ACHN (cell line): ENCODE results near the gene SP8.

Experiments
- DNase-seq: peaks from one replicate; pipeline ENCODE4 v3.0.0-alpha.2; 2015
- in situ Hi-C: cut with HindIII; loops from 2 replicates; pipeline ENCODE4 v1.10.0; 2017; ENCODE audit warnings: low sequenced_read_pairs, low pct_ligation_motif_present, low pct_unique_long_range_greater_than_20kb

The SP8 gene

GRCh38 chr7:20796500-20796899 lies 9.8 kb upstream of the SP8 start:
- no peak for DNase-seq
- in situ Hi-C loops, result no loop called here

GRCh38 chr7:20795881-20796280 lies 9.2 kb upstream of the SP8 start:
- no peak for DNase-seq
- in situ Hi-C loops, result no loop called here

- no peak for DNase-seq
- in situ Hi-C loops, result no loop called here
Measured at GRCh38 chr7:20795361-20795760, 8.7 kb upstream of the SP8 start.

GRCh38 chr7:20794676-20795075 lies 8.0 kb upstream of the SP8 start:
- in situ Hi-C loops, result no loop called here
- DNase-seq, result no peak

- in situ Hi-C loops, result no loop called here
- no peak for DNase-seq
Measured at GRCh38 chr7:20793694-20794394, 7.2 kb upstream of the SP8 start.

GRCh38 chr7:20793248-20793647 lies 6.6 kb upstream of the SP8 start:
- no peak for DNase-seq
- in situ Hi-C loops, result no loop called here

GRCh38 chr7:20791538-20792434 lies 5.1 kb upstream of the SP8 start:
- DNase-seq, result no peak
- in situ Hi-C loops, result no loop called here

- in situ Hi-C loops, result no loop called here
- no peak for DNase-seq
Measured at GRCh38 chr7:20790375-20790774, 3.7 kb upstream of the SP8 start.

- in situ Hi-C loops, result no loop called here
- DNase-seq, result no peak
Measured at GRCh38 chr7:20788420-20788990, 1.8 kb upstream of the SP8 start.

GRCh38 chr7:20787660-20788419 lies 1.2 kb upstream of the SP8 start:
- in situ Hi-C loops, result no loop called here
- no peak for DNase-seq

GRCh38 chr7:20786421-20786778 lies 286 bp downstream of the SP8 start:
- peak; percentile 24 for DNase-seq
- in situ Hi-C loops, result no loop called here

- in situ Hi-C loops, result no loop called here
- no peak for DNase-seq
Measured at GRCh38 chr7:20786049-20786412, 655 bp downstream of the SP8 start.

GRCh38 chr7:20785157-20786048 lies 1.3 kb downstream of the SP8 start:
- in situ Hi-C loops, result no loop called here
- DNase-seq, result peak; percentile 47

GRCh38 chr7:20784388-20785156 lies 2.1 kb downstream of the SP8 start:
- peak; percentile 72 for DNase-seq

GRCh38 chr7:20783700-20784387 lies 2.8 kb downstream of the SP8 start:
- DNase-seq, result peak; percentile 53
- in situ Hi-C loops, result no loop called here

More at GRCh38 chr7:20784388-20785156, 2.1 kb downstream of the SP8 start:
- in situ Hi-C loops, result no loop called here

GRCh38 chr7:20783125-20783699 lies 3.5 kb downstream of the SP8 start:
- DNase-seq, result no peak
- in situ Hi-C loops, result no loop called here

GRCh38 chr7:20779041-20779440 lies 7.6 kb downstream of the SP8 start:
- no peak for DNase-seq
- in situ Hi-C loops, result no loop called here
